GM12892 (cell line): ENCODE measurements around the gene ST8SIA5.

Experiments
- POLR2A ChIP-seq: IDR thresholded peaks from 2 replicates; pipeline ENCODE4 v1.6.1; 2011; ENCODE audit warnings: low read depth, low read length, control low read depth
- POLR2AphosphoS5 ChIP-seq: IDR thresholded peaks from 2 replicates; pipeline ENCODE4 v1.6.1; 2011; ENCODE audit warnings: low read depth, low read length, control low read depth

DNA sequence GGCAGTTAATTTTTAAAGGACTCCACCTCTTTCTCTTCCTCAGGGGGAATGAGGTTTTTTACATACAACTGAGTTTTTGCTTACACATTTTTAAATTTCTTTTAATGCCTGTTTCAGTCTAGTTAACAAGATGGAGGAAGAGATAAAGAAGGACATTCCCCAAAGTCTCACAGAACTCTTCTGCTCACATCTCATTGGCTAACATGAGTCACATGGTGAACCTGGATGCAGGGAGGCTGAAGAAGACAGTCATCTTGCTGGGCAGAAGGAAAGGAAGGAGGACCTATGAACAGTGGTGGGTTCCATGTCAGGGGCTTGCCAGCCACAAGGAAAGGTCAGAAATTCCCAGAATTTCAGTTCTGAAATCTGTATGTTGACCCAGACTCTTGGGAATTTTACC is 10.4 kb upstream of the ST8SIA5 start:
- TF ChIP-seq POLR2A, result no peak
- TF ChIP-seq POLR2AphosphoS5, result no peak
